Hindlimb muscle (tissue), 1 donor: ENCODE data around the gene ANKRD60. TPM values are rescaled to one million over a fixed set of nuclear protein-coding genes. Genes with fewer than 3 reads are reported as not detected.

Experiments
- DNase-seq: peaks from one replicate; pipeline ENCODE4 v3.0.0-alpha.2; 2013
- polyA plus RNA-seq: library from polyadenylated mRNA; unstranded; fragments of 120-200 nt; gene quantifications from one replicate; pipeline ENCODE4 v1.2.1, GENCODE V29; 2013; ENCODE audit not compliant: insufficient read length

Gene ANKRD60
- polyA plus RNA-seq, 1 donor = not detected

DNA sequence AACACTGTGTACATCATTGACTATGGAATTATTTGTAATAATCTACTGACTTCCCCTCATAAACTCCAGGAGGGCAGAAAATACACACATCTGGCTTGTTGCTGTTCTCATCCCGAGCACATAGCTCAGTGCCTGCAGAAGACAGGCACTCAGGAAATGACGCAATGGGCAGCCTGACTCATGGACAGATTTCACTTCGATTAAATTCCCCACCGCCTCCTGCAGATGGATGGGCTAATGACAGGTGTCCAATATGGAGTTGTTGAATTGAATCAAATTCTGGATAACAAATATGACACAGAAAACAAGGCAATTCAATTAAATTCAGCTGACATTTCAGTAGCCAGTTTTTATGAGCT, 9.1 kb downstream of the ANKRD60 start:
- no peak for DNase-seq

DNA sequence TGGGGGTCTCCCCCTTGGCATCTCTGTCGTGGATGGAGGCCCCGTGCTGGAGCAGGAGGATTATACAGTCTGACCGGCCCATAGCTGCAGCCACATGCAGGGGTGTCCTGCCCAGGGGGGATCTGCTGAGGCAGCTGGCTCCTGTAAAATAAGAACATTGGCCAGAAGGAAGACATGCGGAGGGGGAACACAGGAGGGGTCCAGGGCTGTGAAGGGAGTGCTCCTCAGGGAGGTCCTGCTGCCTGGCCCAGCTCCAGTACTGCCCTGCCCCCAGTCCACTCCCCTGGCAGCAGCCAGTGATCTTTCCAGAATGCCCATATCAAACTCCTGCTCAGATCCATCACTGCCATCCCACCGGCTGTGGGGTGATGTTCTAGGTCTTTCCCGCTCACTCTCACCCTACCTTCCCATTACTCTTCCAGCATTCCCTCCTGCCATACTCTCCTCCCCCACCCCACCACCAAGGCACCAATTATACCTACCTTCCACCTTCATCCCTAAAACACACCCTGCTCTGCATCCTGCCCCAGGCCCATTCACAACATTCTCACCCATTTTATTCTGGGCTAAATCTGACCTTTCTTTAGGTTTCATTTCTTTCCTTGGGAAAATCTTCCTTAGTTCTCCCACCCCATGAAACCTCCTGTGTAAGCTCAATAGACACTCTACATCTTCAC, 9.7 kb downstream of the ANKRD60 start:
- DNase-seq = no peak

DNA sequence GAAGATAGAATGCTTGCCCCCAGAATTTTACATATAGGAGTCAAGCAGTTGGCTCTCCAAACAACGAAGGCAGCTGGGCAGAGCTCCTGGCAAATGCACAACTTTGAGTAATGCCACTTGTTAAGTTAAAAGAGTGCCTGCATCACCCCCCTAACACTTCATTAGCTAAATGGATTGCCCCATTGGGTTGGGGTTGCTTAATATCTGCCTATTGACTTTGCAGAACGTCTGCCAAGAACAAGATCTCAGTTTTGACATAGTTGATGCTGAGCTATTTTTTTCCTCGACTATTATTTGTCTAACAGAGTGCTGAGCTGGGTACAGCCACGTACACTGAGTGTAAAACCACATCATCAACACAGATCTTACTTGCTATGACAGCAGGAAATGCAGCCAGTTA, 12.1 kb downstream of the ANKRD60 start:
- no peak for DNase-seq

DNA sequence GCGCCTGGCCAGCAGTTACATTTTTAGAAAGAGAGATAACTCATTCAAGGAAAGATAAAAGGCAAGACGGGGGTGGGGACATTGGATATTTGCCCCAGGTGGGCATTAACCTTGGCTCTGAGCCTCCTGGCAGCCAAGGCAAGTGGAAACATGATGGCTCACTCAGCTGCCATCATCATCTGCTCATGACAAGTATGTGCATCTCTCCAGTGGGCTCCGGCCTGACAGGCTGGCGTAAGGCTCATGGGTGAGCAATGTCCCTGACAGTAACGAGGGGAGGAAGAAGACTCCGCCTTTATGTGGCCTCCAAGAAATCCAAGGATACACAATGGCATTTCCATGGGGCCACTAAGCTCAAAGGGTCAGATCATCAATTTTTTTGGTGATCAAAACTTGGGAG, 13.3 kb downstream of the ANKRD60 start:
- no peak for DNase-seq

DNA sequence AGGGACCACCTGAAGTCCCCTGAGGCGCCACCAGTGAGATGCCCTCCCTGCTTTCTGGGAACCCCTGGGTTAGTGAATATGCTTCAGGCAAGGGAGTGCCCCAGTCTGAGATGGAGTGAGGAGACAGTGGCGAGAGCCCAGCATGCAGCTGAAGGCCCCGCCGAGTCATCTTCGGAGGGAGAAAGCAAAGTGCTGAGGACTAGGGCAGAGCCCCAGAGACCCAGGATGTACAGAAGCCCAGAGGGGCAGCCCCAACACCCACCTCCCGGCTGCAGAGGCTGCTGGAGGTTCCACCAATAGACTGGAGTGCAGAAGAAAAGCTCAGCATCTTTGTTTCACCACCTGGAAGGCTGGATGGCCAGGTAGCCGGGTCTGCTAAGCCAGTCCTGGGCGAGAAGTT, 14.1 kb downstream of the ANKRD60 start:
- DNase-seq = no peak

DNA sequence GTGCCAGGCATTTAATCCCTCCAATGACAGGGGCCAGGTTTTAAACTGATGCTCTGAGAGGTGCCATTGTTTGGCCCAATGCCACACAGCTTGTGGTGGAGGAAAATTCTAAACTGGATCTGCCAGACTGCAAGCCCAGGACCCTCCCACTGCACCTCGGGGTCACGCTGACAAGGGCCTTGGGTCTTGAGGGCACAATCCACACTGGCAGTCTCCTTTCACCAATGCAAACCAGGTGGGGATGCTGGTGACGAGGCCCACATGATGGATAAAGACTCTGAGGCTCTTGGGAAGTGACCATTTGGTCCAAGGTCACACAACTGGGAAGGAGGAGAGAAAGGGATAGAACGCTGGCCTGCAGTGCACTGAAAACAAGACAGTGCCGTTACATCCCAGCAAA, 14.7 kb downstream of the ANKRD60 start:
- no peak for DNase-seq

DNA sequence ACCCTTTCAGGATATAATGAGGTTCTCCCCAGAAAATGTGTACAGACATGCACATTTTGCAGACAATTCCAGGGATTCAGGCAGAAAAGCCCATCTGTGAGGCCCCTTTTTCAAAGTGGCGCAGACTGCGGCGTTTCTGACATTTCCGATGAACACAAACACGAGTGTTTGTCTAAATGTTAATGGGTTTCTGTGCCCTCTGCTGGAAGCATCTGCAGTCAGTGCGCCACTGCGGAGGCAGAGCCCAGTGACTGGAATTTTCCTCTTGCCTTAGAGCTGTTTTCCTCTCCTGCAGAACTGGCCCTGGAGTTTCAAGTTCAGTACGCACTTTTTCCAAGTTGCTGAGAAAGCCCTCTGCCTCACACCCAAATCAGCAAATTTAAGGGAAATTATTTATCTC, 15.3 kb downstream of the ANKRD60 start:
- peak; percentile 47 for DNase-seq

DNA sequence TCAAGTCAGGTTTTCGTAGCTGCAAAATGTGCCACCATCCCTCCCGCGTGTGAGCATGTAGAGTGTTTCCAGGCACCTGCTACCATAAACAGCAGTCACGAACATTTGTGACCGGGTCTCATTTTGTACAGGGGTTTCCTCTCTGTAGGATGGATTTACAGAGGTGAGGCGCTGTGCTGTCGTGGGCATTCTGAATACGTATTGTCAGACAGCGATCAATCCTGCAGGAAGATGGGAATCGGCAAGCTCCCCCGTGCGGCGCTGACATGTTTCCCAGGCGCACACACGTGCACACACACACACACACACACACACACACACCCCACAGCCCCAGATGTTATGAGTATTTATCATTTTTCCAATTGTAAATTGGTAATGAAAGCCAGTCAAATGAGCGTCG, 15.8 kb downstream of the ANKRD60 start:
- no peak for DNase-seq

DNA sequence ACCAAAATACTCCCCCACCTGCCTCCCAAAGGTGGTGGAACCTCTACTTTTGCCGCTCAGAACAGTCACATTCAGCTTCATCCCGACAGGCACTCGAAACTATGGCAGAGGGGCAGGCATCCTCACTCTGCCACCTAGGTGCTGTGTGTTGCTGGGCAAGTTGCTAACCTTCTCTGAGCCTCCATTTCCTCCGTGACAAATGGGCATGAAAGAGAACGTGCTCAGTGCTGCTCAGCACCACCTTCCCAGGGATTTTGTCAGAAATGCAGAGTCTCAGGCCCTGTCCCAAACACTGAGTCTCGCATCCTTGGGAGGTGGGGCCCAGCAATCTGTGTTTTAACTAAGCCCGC, 18.1 kb downstream of the ANKRD60 start:
- DNase-seq = no peak

DNA sequence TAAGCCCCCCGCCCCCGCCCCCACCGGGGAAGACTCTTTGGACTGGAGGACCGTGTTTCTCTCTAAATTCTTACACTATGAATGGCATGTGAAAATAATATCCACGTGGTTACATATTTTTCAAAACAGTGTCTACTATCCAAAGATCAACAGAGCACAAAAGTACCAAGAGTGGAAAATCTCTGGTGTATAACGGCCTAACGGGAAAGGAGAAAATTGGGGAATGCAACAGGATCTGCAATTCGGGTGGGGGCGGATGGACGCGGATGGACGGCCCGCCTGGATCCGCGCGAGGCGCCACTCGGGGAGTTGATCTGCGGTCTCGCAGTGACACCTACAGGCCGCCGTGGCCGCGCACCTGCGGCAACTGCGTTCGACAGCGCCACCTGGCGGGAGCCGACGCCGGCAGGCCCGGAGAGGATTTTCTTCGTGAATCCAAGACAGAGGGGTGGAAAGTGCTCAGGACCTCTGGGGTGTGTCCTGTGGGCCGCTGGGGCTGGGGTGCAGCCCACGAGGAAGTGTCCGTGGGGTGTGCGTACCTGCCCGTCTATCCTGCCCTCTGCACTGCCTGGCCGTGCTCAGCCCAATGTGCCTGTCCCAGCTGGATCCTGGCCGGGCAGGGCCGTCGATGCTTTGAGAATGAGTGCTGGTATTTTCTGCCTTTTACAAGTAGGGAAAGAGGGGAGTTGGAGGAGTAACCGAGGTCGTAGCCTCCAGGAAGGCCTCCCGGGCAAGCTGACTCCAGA, 18.6 kb downstream of the ANKRD60 start:
- peak; percentile 84 for DNase-seq

DNA sequence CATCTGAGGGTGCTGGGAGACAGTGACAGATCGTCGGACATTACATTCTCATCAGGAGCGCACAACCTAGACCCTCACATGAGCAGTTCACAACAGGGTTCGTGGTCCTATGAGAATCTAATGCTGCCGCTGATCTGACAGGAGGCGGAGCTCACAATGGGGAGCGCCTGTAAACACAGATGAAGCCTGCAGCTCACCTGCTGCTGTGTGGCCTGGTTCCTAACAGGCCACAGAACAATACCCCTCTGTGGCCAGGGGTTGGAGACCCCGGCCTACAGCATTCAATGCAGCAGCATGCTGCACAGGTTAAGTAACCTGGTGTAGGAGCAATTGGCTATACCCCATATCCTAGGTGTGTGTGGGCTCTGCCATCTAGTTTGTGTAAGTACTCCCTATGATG, 19.5 kb downstream of the ANKRD60 start:
- DNase-seq = no peak

DNA sequence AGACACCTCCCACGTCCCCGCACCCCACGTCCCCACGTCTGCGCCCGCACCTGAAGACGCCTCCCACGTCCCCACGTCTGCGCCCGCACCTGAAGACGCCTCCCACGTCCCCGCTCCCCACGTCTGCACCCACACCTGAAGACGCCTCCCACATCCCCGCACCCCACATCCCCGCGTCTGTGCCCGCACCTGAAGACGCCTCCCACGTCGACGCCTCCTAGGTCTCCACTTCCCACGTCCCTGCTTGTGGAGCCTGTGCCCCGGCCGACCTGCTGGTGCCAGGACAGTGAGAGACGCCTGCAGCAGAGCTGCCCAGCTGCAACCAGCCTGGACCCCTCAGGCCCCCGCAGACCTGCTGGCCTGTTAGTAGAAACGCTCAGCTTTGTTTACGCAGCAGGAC, 22.6 kb downstream of the ANKRD60 start:
- DNase-seq = no peak

DNA sequence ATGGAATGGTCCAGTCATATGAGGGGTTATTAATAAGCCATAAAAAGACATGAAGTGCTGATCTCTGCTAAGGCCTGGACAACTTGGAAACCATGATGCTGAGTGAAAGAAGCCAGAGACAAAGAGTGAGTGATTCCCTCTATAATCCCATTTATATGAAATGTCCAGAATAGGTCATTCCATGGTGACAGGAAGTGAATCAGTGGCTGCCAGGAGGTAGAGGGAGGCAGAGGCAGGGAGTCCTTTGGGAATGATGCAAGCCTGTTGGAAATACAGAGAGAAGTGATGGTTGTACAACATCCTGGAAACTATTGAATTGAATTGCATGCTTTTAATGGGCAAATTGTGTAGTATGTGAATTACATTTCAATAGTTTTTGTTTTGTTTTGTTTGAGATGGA, 26.4 kb downstream of the ANKRD60 start:
- no peak for DNase-seq

DNA sequence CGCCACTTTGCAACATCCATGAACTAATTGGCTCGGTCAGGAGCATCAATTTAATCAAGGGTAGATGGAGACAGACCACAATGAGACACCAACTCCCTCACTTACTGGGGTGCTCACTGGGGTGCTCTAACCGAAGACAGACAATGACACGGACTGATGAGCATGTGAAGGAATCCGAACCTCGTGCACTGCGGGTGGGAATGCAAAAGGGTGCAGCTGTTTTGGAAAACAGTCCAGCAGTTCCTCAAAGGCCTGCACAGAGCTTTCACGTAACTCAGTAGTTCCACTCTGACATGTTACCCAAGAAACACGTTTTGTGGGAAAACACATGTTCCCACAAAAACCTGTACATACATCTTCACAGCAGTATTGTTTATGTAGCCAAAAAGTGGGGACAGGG, 26.8 kb downstream of the ANKRD60 start:
- no peak for DNase-seq

DNA sequence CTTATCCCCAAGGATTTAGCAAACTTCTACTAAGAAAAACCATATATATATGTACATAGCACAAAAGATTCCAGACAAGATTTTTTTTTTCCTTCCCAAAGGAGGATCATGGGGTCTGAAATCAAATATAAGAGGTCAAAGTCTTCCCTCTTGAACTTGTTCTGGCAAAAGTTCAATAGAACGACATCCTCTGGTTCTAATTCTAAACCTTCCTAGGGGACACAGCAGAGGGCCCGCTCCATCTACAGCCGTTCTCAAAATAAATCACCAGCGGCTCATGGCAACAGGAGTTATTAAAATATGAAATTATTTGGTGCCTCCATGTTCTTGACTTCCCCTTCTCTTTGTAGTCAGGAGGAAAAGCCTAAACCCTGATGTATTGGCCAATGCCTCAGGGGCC, 29.0 kb downstream of the ANKRD60 start:
- no peak for DNase-seq

DNA sequence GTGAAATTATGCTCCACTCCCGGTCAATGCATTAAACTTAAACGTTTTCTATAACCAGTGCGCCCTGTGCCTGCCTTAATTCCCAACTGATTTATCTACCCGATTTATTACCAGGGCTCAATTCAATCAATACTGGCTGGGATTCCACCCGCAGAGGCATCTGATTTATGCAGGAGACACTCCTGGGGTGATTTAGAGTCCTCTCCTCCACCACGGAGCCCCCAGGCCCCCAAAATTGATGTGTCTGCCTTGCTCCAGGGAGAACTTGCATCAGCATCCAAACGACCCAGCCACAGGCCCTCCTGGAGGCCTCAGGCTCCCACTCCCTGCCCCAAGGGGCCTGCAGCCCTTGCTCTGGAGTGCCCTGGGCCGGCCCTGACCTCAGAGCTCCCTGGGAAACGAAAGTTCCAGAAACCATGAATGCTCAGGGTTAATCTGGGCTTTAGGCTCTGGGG, 29.5 kb downstream of the ANKRD60 start:
- no peak for DNase-seq

DNA sequence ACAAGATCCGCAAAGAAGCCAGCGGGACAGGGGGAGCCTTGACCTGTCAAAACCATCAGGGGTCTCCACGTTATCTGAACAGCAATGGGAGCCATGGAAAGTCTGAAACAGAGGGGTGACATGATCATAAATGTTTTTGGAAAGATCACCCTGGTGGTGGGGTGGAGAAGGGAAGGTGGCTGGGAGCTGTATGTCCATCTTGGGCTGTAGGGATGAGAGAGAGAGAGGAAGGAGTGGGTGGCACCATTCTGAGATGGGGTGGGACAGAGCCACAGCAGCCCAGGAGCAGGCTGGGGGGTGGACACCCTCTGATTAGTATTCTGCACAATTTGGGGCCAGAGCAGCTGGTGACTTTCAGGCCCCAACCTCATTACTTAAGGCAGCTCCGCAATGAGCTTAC, 30.1 kb downstream of the ANKRD60 start:
- DNase-seq = no peak

DNA sequence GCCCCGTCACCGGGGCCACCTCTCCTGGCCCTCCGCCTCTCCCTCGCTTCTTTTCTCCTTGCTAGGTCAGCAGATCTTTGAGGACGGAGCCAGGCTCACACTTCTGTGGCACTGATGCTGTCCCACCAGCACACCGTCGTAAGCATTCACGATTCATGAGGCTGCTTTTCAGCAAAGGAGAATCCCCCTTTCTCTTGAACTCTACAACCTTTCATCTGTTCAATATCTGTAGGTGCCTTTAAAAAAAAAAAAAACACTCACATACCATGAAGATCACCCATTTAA, 31.3 kb downstream of the ANKRD60 start:
- no peak for DNase-seq

DNA sequence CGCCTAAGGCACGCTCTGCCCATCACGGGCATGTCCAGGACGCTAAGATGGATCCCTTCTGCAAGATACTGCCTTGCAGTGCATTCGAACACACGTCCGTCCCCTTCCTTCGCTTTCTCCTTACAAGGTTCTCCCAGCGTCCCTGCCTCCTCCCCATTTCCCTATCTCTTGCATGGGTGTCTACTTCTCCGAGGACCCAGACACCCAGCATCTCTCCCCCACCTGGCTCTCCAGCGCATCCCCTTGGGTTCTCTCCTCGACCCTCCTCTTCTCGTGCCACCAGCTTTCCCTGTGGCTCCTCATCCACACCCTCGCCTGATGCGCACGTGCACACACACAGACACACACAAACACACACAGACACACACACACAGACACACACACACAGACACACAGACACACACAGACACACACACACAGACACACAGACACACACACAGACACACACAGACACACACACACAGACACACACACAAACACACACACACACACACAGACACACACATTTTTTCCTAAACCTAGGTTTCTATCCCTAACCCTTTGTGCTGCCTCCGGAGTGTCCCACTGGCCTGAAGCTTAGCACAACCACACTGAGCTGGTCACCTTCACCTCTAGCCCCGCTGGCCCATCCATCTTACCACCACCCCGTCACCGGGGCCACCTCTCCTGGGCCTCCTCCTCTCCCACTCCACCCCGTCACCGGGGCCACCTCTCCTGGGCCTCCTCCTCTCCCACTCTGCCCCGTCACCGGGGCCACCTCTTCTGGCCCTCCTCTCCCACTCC, 31.9 kb downstream of the ANKRD60 start:
- no peak for DNase-seq

DNA sequence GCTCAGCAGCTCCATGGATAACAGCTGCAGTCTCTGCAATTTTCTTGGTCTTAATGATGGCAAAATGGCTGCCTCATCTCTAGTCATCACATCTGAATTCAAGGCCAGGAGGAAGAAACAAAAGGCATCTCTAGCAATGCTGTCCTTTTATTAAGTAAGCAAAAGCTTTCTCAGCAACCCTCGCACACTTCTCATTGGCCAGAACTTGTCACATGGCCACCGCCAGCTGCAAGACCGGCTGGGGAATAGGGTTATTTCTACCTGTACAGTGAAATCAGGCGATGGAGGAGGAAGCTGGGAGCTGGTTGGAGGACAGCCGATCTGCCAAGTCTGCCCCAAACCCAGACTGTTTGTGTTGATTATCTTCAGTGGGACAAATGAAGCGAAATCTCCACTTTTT, 33.4 kb downstream of the ANKRD60 start:
- DNase-seq = no peak

DNA sequence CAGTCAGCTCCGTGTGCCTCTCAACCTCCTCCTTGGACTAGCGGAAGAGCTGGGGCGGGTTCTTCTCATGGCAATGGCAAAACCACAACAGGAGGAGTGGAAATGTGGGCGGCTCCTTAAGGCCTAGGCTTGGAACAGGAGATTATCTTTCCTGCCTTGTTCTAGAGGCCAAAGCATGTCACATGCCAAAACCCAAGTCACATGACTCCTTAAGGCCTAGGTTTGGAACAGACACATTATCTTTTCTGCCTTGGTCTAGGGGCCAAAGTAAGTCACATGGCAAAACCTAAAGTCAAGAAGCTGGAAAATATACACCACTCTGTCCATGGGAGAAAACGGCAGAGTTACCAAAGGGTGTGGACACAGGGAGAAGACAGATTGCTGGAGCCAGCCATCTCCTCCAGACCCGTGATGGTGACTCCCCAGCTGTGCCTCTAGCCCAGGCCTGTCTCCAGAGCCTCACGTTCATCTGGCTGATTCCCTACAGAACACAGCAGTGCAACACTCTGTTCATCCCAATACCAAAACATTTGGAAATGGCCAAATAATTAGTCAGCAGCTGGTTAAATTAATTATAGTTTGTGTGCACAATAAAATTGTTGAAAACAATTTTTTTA, 34.2 kb downstream of the ANKRD60 start:
- DNase-seq = no peak

DNA sequence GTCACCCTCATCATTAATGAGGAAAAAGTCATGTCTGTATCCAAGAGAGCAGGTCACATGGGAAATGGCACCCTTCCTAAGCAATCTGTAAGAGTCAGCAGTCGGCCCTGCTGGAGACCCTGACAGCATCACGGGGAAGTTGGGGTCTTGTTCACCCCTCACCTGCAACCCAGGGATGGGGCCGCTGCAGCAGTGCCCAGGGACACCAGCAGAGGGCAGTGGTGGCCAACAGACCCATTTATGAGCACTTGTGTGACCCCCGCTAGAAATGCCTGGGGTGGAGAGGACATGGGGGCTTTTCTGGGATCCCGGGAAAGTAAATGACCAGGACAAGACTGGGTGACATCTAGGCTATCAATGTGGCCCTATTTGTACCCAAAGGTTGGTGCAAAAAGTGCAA, 35.9 kb downstream of the ANKRD60 start:
- DNase-seq = no peak

DNA sequence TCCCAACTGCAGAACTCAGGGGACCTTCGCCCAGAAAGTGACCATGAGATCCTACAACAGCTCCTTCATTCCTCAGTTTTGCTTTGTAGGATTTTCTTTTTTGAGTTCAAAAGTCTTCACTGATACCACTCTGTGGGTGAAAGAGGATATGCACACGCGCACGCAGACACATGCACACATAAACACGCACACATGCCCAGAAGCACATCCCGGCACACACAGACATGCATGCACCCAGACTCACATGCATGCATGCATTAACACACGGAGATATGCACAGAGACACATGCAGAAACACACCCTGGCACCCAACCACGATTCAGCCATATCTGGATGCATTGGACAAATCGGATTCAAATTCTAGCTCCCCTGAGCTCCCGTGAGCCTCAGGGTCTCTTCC, 36.4 kb downstream of the ANKRD60 start:
- DNase-seq = no peak

DNA sequence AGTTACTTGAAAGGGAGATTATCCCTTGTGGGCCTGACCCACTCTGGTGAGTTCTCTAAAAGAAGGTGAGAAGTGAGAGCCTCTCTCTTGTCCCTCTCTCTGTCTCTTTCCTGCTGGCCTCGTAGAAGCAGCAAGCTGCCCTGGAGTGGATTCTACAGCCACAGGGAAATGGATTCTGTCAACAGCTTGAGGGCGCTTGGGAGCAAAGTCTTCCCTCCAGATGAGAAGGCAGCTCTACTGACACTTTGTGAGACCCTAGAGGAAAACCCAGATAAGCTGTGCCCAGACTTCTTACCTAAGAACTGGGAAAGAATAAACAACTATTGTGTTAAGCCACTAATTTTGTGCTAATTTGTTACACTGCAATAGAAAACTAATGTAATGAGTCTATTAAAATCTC, 39.9 kb downstream of the ANKRD60 start:
- no peak for DNase-seq
